Astrocyte (in vitro differentiated cells and primary cell): ENCODE data around the gene EGFL8. TPM values are rescaled to one million over a fixed set of nuclear protein-coding genes. Genes with fewer than 3 reads are reported as not detected.

Experiments
- DNase-seq: peaks from one replicate; pipeline ENCODE4 v3.0.0-alpha.2; 2010; ENCODE audit warnings: low read depth
- FAIRE-seq: peaks from 2 replicates; lab custom pipeline; 2011; peaks lifted over from hg19 to GRCh38; lab: Jason Lieb, UNC
- H2AFZ ChIP-seq: 2 replicates; pipeline ENCODE4 v1.6.0; 2012; ENCODE audit warnings: low read depth, low read length, inconsistent platforms
- H3K27ac ChIP-seq: 2 replicates; pipeline ENCODE4 v1.5.1; 2011; ENCODE audit warnings: low read depth, low read length, inconsistent platforms
- H3K27me3 ChIP-seq: 2 replicates; pipeline ENCODE4 v1.6.0; 2011; ENCODE audit warnings: low read length, inconsistent platforms; ENCODE audit not compliant: insufficient read depth
- H3K36me3 ChIP-seq: 2 replicates; pipeline ENCODE4 v1.5.1; 2011; ENCODE audit warnings: low read length, inconsistent platforms; ENCODE audit not compliant: insufficient read depth
- H3K4me1 ChIP-seq: 2 replicates; pipeline ENCODE4 v1.5.1; 2011; ENCODE audit warnings: low read length, inconsistent platforms; ENCODE audit not compliant: insufficient read depth
- H3K4me2 ChIP-seq: 2 replicates; pipeline ENCODE4 v1.6.0; 2012; ENCODE audit warnings: low read length, inconsistent platforms
- H3K4me3 ChIP-seq: 2 replicates; pipeline ENCODE4 v1.5.1; 2011; ENCODE audit warnings: low read depth, mild to moderate bottlenecking, low read length, inconsistent platforms; ENCODE audit not compliant: insufficient read depth
- H3K79me2 ChIP-seq: 2 replicates; pipeline ENCODE4 v1.6.0; 2012; ENCODE audit warnings: mild to moderate bottlenecking, low read length, inconsistent platforms; ENCODE audit not compliant: insufficient read depth
- H3K9ac ChIP-seq: 2 replicates; pipeline ENCODE4 v1.6.0; 2012; ENCODE audit warnings: mild to moderate bottlenecking, low read length, inconsistent platforms
- H3K9me3 ChIP-seq: 2 replicates; pipeline ENCODE4 v1.5.1; 2012; ENCODE audit warnings: low read depth, mild to moderate bottlenecking, low read length, inconsistent platforms; ENCODE audit not compliant: insufficient read depth
- H4K20me1 ChIP-seq: 2 replicates; pipeline ENCODE4 v1.6.0; 2012; ENCODE audit warnings: low read length, inconsistent platforms; ENCODE audit not compliant: insufficient read depth
- H3K27ac Mint-ChIP-seq: one replicate; pipeline ENCODE4 v1.8.0; 2021; ENCODE audit warnings: mild to moderate bottlenecking, mixed read lengths; ENCODE audit not compliant: unreplicated experiment
- H3K27me3 Mint-ChIP-seq: one replicate; pipeline ENCODE4 v1.8.0; 2021; ENCODE audit warnings: low read depth, mixed read lengths; ENCODE audit not compliant: unreplicated experiment
- H3K36me3 Mint-ChIP-seq: one replicate; pipeline ENCODE4 v1.8.0; 2021; ENCODE audit warnings: low read depth, mixed read lengths; ENCODE audit not compliant: unreplicated experiment
- H3K4me1 Mint-ChIP-seq: one replicate; pipeline ENCODE4 v1.8.0; 2021; ENCODE audit warnings: low read depth, mixed read lengths; ENCODE audit not compliant: unreplicated experiment
- H3K4me3 Mint-ChIP-seq: one replicate; pipeline ENCODE4 v1.8.0; 2021; ENCODE audit warnings: mild to moderate bottlenecking, moderate library complexity, mixed read lengths; ENCODE audit not compliant: unreplicated experiment
- H3K9me3 Mint-ChIP-seq: one replicate; pipeline ENCODE4 v1.8.0; 2021; ENCODE audit warnings: mild to moderate bottlenecking, mixed read lengths; ENCODE audit not compliant: unreplicated experiment
- EZH2 ChIP-seq: IDR thresholded peaks from 2 replicates; pipeline ENCODE4 v1.6.1; 2012; ENCODE audit warnings: mild to moderate bottlenecking, low read length, inconsistent platforms; ENCODE audit not compliant: insufficient read depth
- total RNA-seq: library from RNA; stranded (reverse); gene quantifications from 2 replicates; pipeline ENCODE4 v1.2.1, GENCODE V29; 2021
- TF ChIP-seq, protein P1 (sequence below): IDR thresholded peaks from 2 replicates; pipeline ENCODE4 v1.5.1; 2011; ENCODE audit warnings: low read depth, mild to moderate bottlenecking, inconsistent platforms, low read length, moderate library complexity; ENCODE audit not compliant: insufficient read depth

Gene EGFL8
- total RNA-seq, 1 donor from 2014 or later = 13.3 TPM

DNA sequence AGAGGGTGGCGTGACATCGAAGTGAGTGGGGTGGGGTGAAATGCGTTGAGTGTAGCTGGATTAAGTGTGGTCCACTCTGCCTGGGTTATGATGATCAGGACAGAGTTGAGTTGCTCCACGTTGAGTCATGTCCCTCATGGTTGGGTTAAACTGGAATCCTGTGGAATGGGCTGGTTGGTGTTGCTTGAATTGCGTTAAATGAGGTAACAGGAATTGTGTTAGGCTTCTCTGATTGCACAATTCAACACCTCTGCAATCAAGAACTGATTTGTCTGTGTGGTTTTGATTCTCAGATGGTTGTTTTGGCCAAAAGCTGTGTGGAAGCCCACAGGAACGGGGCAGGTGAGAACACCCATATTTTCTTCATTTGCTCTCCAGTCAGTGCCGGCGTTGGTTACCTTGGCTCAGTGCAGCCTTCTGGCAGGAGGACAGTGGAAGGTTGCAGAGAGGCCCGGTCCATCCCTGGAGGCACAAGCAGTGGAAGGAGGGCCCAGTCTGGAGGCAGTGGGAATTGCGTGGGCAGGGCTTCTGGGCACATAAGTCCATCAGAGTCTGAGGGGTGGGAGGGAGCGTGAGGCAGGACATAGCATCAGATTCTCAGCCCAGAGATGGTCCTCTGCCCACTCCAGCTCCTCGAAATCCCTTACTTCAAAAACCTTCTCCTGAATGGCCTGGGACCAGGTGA is 47.8 kb downstream of the EGFL8 start:
- no peaks in the 10 kb centered on the region for H3K4me1 Mint-ChIP-seq
- no peaks in the 10 kb centered on the region for H3K36me3 ChIP-seq
- H3K27ac Mint-ChIP-seq = no peak overlapping the region
- no peaks in the 10 kb centered on the region for H3K36me3 Mint-ChIP-seq
- H3K9me3 ChIP-seq = no peaks in the 10 kb centered on the region
- no peak overlapping the region for H2AFZ ChIP-seq
- H3K4me3 ChIP-seq = no peak overlapping the region
- FAIRE-seq = no peak
- no peaks in the 10 kb centered on the region for H3K9me3 Mint-ChIP-seq
- H4K20me1 ChIP-seq = no peaks in the 10 kb centered on the region
- H3K27me3 ChIP-seq = peaks cover 3% of the 10 kb centered on the region
- no peak overlapping the region for H3K4me3 Mint-ChIP-seq
- no peak overlapping the region for H3K9ac ChIP-seq
- no peaks in the 10 kb centered on the region for H3K79me2 ChIP-seq
- H3K27me3 Mint-ChIP-seq = peaks cover 21% of the 10 kb centered on the region
- DNase-seq = no peak
- no peak overlapping the region for H3K4me2 ChIP-seq
- no peak overlapping the region for H3K27ac ChIP-seq
- no peaks in the 10 kb centered on the region for H3K4me1 ChIP-seq
- no peak for TF ChIP-seq EZH2
- TF ChIP-seq, protein P1, sequence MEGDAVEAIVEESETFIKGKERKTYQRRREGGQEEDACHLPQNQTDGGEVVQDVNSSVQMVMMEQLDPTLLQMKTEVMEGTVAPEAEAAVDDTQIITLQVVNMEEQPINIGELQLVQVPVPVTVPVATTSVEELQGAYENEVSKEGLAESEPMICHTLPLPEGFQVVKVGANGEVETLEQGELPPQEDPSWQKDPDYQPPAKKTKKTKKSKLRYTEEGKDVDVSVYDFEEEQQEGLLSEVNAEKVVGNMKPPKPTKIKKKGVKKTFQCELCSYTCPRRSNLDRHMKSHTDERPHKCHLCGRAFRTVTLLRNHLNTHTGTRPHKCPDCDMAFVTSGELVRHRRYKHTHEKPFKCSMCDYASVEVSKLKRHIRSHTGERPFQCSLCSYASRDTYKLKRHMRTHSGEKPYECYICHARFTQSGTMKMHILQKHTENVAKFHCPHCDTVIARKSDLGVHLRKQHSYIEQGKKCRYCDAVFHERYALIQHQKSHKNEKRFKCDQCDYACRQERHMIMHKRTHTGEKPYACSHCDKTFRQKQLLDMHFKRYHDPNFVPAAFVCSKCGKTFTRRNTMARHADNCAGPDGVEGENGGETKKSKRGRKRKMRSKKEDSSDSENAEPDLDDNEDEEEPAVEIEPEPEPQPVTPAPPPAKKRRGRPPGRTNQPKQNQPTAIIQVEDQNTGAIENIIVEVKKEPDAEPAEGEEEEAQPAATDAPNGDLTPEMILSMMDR = no peak

DNA sequence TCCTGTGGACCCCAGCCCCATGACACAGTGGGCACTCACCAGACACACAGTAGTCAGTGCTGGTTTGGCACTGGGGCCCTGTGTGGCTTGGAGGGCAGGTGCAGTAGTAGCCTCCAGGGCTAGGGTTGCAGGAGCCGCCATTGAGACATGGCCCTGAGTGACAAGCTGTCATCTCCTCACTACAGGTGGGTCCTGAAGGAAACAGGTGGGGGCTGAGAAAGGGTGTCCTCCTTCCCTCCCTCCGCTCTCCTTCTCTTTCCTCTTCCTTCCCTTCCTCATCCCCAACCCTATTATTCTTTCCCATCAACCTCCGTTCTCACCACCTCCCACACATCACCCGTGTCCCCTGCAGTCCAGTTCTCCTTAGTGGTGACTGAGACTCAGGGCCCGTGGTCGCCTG is 49.3 kb downstream of the EGFL8 start:
- H3K9ac ChIP-seq = no peak overlapping the region
- Mint-ChIP-seq H3K36me3 (no peaks in the 10 kb centered on the region), H3K4me3 (no peak overlapping the region), H3K9me3 (no peaks in the 10 kb centered on the region), H3K27me3 (peaks cover 28% of the 10 kb centered on the region), H3K27ac (no peak overlapping the region), H3K4me1 (no peaks in the 10 kb centered on the region)
- no peaks in the 10 kb centered on the region for H3K9me3 ChIP-seq
- DNase-seq (no peak), FAIRE-seq (no peak)
- no peak overlapping the region for H3K4me3 ChIP-seq
- no peak overlapping the region for H2AFZ ChIP-seq
- TF ChIP-seq, protein P1 = no peak
- TF ChIP-seq EZH2 = no peak
- no peak overlapping the region for H3K27ac ChIP-seq
- H3K4me2 ChIP-seq = no peak overlapping the region
- no peaks in the 10 kb centered on the region for H3K36me3 ChIP-seq
- no peaks in the 10 kb centered on the region for H3K4me1 ChIP-seq
- no peaks in the 10 kb centered on the region for H4K20me1 ChIP-seq
- H3K27me3 ChIP-seq = peaks cover 3% of the 10 kb centered on the region
- H3K79me2 ChIP-seq = no peaks in the 10 kb centered on the region

DNA sequence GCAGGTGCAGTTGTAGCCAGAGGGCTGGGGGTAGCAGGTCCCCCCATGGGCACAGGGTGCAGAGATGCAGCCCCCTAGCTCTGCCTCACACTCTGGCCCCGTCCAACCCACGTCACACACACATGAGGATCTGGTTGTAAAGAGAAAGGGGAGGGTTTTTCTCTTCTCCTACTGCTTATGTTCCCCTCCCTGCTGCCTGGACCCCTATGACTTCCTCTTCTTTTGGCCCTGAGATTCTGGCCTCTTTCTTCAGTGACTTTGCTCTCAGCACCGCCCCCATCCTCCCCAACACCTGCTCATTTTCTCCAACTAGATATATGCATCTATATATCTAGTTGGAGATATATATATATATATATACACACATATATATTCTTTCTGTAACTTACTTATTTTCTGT is 49.7 kb downstream of the EGFL8 start:
- TF ChIP-seq, protein P1 = no peak
- no peak for TF ChIP-seq EZH2
- Mint-ChIP-seq H3K27ac (no peak overlapping the region), H3K4me3 (no peak overlapping the region), H3K27me3 (peaks cover 32% of the 10 kb centered on the region), H3K4me1 (no peaks in the 10 kb centered on the region), H3K36me3 (peaks cover 1% of the 10 kb centered on the region), H3K9me3 (no peaks in the 10 kb centered on the region)
- no peak for FAIRE-seq
- Histone ChIP-seq H3K9me3 (no peaks in the 10 kb centered on the region), H3K27me3 (peaks cover 3% of the 10 kb centered on the region), H3K27ac (no peak overlapping the region), H3K4me3 (no peak overlapping the region), H3K9ac (no peak overlapping the region), H3K36me3 (no peaks in the 10 kb centered on the region), H3K4me1 (no peaks in the 10 kb centered on the region), H3K79me2 (no peaks in the 10 kb centered on the region), H2AFZ (no peak overlapping the region), H3K4me2 (no peak overlapping the region), H4K20me1 (no peaks in the 10 kb centered on the region)
- no peak for DNase-seq
